HG02571 (cell line): ENCODE results near the gene CTU2.
A peak's percentile ranks its signal among the peaks of the same experiment; 100 is the strongest.

Experiments used
- ATAC-seq: cut with Tn5 transposase; IDR thresholded peaks from one replicate; pipeline ENCODE4 v1.9.1; 2021; ENCODE audit warnings: mild to moderate bottlenecking, moderate library complexity; ENCODE audit not compliant: unreplicated experiment

CTU2 gene

GRCh38 chr16:88726981-88727380 is 20.7 kb downstream of the CTU2 start:
- no peak for ATAC-seq

- no peak for ATAC-seq
Measured at GRCh38 chr16:88727871-88728270, 21.6 kb downstream of the CTU2 start.

- no peak for ATAC-seq
Measured at GRCh38 chr16:88730632-88731607, 24.6 kb downstream of the CTU2 start.

DNA sequence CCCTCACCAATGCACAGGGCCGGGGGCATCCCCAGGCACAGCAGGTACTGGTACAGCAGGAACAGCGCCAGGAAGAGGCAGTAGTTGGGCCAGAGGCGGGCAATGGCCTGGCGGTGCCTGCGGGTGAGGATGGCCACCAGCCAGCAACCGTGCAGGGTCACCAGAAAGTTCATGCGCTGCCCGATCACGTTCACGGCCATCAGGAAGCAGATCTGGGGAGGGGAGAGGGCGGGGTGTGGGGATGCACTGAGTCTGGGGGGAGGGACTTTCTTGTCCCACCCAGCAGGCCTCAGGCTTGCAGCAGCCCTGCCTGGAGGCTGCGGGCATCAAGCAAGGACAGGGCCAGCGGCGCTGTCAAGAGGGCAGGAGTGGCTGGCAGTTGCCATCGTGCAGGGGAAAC is 25.4 kb downstream of the CTU2 start:
- no peak for ATAC-seq

DNA sequence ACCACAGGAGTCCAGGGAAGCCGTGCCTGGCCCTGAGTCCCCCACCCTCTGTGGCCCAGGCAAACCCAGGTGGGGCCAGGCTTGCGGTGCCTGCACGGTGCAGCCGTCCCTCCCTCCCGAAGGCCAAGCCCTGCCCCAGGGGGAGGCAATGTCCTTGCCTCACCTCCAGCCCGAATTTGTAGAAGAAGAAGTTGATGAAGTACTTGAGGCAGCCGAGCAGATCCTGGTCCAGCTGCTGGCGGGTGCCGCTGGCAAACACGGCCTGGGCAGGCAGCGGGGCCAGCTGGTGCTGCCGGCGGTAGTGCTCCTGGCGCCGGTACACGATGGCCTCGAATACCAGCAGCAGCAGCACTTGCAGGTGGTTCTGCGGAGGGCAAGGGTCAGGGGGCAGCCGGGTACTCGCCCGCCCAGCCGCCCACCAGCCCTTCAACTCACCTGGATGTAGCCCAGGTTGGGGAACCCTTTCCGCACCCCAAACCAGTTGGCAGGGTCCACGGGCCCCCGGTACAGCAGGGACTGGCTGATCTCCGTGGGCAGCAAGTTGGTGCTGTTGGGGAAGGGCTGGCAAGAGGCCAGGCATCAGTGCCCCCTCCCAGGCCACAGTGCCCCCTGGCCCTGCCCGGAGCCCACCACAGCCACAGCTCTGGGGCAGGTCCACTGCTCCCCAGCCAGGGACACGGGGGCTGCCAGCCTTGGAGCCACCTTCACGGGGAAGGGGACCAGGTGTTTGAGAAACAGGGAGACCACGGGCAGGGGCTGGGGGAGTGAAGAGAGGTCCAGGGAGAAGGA is 26.1 kb downstream of the CTU2 start:
- ATAC-seq, result no peak

DNA sequence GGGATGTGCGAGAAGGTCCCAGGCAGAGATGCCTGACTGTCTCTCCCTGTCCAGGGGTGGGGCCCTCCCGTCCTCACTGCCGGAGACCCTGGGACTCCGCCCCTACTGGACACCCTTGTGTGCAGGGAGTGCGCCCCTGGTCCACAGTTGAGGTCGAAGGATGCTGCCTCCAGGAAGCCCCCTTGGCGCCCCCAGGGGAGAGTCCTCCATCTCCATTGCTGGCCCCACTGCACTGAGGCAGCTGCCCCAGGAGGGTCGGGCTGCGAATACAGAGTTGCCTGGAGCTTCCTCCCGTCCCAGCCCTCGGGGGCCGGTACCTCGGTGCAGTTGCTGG is 26.6 kb downstream of the CTU2 start:
- ATAC-seq, result no peak

GRCh38 chr16:88733630-88734360 is 27.5 kb downstream of the CTU2 start:
- no peak for ATAC-seq

- ATAC-seq, result no peak
Measured at GRCh38 chr16:88734361-88734728, 28.0 kb downstream of the CTU2 start.

- ATAC-seq, result no peak
Measured at GRCh38 chr16:88735121-88735520, 28.8 kb downstream of the CTU2 start.

DNA sequence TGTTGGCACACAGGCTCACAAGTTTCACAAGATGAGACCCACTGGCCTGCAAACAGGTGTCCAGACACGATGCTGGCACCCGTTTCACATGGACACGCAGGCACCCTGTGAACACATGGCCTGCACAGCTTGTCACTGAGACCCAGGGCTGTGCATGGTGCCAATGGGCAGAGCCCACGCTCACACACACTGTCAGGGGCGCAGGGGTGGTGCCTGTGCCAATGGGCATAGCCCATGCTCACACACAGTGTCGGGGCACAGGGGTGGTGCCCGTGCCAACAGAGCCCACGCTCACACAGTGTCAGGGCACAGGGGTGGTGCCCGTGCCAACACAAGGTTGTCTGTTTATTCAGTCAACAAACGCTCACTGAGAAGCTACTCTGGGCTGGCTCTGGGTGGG is 29.3 kb downstream of the CTU2 start:
- no peak for ATAC-seq

GRCh38 chr16:88736088-88736487 is 29.8 kb downstream of the CTU2 start:
- no peak for ATAC-seq

GRCh38 chr16:88736496-88736895 is 30.2 kb downstream of the CTU2 start:
- ATAC-seq, result no peak

DNA sequence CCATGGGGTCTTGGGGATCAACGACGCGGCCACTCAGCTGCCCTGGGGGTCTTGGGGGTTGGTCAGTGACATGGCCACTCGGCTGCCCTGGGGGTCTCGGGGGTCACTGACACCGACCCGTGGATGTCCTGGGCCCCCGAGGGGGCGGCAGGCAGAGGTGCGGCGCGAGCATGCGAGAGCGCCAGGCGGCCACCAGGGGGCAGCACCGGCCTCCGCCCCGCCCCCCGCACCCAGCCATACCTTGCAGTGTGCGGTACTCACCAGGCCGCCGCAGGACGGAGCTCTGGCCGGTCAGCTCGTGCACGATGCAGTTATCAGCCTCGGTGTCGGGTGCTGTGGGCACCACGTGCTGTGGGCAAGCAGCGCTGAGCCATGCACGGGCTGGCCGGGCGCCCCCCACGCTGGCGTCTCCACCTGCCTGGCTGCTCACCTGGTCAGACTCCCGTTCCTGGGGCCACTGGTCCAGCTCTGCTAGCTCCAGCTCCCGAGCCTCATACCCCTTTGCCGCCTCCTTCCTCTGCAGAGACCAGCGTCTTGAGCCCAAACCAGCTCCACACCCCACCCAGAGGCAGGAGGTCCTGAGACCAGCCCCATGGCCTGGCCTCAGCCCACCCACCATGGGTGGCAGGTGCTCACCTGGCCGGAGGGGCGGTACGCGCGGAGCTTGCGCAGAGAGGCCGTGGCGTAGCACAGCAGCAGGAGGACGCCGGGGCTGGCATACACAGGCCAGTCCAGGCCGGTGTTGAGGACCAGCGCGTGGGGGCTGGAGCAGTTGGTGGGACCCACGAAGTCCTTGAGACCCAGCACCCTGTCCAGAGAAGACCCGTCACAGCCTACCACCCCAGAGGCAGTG is 31.2 kb downstream of the CTU2 start:
- peak; percentile 55 for ATAC-seq

GRCh38 chr16:88738151-88739084 is 32.1 kb downstream of the CTU2 start:
- ATAC-seq, result no peak

GRCh38 chr16:88739139-88739976 is 33.1 kb downstream of the CTU2 start:
- ATAC-seq, result no peak

DNA sequence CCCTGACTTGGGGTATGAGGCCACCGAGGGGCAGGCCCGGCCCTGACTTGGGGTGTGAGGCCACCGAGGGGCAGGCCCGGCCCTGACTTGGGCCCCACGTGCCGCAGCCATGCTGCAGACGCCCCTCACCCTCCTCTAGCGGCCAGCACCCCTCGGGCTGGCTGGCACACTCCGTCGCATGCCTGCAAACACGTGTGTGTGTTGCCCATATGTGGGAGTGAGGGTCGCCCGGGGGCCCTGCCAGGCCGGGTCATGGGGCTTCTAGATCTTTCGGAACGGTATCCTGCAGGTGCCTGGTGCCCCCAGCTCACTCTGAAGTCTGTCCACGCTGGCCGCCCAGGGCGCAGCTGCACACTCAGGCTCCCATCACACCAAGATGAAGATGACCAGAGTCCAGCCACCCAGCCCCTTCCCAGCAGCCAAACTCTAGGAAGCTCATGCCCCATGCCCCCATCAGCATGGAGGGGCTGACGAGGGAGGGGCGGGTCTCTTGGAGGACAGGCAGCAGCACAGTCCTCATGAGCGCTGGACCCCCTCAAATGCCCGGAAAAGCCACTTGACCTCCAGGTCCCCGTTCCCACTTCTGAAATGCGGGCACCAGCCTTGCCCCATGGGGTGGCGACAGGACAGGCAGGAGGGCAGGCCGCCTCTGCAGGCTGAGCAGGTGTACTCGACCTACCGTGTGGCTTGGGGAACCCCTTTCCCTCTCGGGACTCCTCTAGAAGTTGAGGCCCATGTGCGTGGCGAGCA is 33.8 kb downstream of the CTU2 start:
- no peak for ATAC-seq

- ATAC-seq, result no peak
Measured at GRCh38 chr16:88740727-88741055, 34.4 kb downstream of the CTU2 start.

- ATAC-seq, result no peak
Measured at GRCh38 chr16:88741368-88741767, 35.1 kb downstream of the CTU2 start.
